ENCODE results near the gene EN2.

Gene EN2

DNA sequence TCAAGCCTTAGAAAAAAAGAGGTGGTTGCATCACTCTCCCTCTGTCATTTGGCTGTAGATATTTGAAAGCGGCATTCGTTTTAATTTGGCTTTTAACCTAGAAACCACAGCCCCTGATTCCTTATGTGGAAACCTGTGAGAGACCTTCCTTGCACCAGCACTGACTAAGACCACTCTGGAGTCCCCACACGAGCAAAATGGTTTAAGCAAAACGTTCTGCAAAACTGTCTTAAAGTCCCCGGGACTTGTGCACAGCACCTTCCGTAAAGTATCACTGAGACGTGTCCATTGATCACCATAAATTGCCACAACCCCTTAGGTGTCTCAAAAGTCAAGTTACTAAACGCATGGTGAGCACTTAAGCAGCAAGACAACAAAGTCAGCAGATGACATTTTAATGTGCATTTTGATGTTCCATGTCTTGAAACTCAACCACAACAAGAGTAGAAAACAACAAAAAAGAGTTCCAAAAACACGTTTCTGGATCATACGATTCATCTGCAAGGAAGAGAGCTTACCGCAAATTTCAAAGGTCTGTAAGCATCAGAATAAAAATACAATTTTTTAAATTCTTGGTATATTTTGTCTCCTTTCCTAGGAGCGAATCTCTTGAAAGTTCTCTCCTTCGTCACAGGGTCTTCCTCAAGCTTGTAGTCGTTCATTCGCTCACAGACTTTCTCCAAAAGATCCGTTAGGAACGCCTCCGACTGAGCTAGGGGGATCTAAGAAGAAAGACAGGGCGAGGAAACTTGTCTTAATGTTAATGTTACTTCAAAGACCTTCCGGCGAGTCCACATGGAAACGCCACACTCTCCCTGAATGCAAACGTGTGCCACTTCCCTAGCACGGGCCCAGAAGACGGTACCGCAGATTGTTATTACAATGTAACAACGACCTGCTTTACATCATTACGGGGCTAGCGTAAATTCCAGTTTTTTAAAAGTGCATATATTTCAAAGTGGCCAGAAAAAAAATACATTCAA is 50.7 kb downstream of the EN2 start:
- H3K4me3 ChIP-seq (ENCODE audit: low read depth, low read length) = no peak overlapping the region
- no peak for DNase-seq (ENCODE audit: low read depth)
- TF ChIP-seq, protein P1, sequence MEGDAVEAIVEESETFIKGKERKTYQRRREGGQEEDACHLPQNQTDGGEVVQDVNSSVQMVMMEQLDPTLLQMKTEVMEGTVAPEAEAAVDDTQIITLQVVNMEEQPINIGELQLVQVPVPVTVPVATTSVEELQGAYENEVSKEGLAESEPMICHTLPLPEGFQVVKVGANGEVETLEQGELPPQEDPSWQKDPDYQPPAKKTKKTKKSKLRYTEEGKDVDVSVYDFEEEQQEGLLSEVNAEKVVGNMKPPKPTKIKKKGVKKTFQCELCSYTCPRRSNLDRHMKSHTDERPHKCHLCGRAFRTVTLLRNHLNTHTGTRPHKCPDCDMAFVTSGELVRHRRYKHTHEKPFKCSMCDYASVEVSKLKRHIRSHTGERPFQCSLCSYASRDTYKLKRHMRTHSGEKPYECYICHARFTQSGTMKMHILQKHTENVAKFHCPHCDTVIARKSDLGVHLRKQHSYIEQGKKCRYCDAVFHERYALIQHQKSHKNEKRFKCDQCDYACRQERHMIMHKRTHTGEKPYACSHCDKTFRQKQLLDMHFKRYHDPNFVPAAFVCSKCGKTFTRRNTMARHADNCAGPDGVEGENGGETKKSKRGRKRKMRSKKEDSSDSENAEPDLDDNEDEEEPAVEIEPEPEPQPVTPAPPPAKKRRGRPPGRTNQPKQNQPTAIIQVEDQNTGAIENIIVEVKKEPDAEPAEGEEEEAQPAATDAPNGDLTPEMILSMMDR (conservative IDR thresholded peaks at IDR 0.05; ENCODE audit: low read depth, low read length) = no peak

DNA sequence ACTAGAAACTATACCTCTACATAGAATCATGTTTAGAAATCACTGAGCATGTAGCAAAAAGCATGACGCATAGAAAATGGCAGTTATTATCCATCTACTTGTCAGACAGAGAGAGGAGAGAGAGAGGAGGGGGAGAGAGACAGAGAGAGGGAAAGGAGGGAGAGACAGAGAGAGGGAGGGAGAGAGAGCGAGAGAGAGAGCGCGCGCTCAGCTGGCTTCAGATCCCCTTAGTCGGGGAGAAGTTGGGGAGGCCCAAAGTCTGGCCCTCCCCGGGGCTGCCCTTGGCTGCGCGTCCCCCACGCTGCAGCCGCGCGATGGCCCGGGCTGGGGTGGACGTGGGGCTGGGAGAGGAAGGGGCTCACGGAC is 51.4 kb downstream of the EN2 start:
- no peak for DNase-seq (ENCODE audit: low read depth)
- TF ChIP-seq, protein P1 (conservative IDR thresholded peaks at IDR 0.05; ENCODE audit: low read depth, low read length) = no peak
- no peak overlapping the region for H3K4me3 ChIP-seq (ENCODE audit: low read depth, low read length)

DNA sequence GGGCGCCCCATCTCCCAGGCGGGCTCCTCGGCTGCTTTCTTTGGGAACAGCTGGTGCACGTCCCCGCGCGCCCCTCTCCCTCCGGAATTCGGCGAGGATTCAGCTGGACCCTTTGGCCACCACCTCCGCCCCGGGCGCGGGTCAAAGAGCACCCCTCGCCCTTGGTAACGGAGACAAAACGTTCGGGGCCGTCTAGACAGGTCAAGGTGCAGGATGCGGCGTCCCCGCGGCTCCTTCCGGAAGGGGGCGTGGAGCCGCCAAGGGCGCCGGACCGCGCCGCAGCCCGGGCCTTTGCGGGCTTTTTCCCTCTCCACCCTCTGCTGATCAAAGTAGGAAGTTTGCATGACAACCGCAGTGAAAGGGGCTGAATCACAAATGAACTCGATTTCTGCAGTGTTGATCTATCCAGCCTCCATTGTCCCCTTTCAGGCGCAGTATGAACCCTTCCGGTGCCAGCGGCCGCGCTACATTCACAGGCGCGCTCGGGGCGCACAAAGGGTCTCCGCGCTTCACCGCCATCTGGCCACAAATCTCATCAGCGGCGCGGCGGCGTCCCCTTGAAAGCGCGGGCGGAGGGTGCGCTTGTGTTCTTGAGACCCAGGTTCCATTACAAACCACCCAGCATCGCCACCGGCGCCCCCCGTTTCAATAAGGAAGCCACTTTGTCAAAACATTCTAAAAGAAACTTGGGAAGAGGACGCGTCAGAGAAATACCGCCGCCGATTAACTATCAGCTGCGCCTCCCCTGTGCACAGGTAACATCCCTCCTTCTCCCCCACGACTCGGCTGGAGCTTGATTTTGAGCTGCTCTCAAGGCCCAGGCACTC is 52.0 kb downstream of the EN2 start:
- no peak overlapping the region for H3K4me3 ChIP-seq (ENCODE audit: low read depth, low read length)
- TF ChIP-seq, protein P1 (conservative IDR thresholded peaks at IDR 0.05; ENCODE audit: low read depth, low read length) = no peak
- DNase-seq (ENCODE audit: low read depth) = no peak

DNA sequence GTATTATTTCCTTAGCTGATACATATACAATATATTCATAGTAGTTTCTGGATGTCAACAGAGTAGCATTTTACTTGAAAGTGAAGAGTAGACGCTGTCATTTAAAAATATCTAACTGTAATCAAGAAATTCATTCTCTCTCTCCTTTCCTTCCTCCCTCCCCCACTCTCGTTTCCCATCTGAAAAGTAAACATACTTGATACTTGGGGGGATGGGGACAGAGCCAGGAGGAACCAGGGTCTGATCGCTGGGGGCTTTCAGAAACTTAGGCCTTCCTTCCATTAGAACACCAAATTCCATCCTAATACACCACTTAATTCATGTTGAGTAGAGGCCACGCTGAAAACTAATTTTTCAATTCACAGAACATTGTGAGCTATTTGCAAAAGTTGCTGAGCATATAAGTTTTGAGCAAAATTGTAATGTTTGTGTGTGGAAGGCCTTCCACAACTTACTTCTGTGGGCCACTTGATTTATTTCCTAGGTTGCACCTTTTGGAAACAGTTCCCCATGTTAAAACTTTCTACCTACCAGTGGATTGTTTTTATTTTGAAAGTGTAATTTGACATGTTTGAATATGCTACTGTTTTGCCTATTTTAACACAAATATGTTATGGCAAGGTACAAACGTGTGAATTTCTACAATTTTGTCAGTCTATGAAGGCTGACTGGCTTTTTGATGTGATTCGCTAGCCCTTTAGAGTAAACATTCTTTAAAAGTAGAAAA is 53.2 kb downstream of the EN2 start:
- TF ChIP-seq, protein P1 (conservative IDR thresholded peaks at IDR 0.05; ENCODE audit: low read depth, low read length) = no peak
- DNase-seq (ENCODE audit: low read depth) = no peak
- H3K4me3 ChIP-seq (ENCODE audit: low read depth, low read length) = no peak overlapping the region

DNA sequence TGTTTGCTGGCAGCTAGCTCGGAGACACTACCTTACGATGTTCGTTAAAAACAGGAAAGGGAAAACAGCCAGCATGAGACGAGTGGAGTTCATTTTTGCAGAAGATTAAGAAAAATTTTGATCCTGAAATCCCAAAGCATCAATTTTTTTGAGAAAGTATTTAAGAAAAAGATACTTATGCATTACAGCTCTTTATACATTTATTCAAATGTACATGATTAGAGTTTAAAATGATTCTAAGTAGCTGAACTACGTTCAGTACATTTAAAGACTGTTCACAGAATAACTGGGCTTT is 53.7 kb downstream of the EN2 start:
- TF ChIP-seq, protein P1 (conservative IDR thresholded peaks at IDR 0.05; ENCODE audit: low read depth, low read length) = no peak
- no peak overlapping the region for H3K4me3 ChIP-seq (ENCODE audit: low read depth, low read length)
- DNase-seq (ENCODE audit: low read depth) = no peak

DNA sequence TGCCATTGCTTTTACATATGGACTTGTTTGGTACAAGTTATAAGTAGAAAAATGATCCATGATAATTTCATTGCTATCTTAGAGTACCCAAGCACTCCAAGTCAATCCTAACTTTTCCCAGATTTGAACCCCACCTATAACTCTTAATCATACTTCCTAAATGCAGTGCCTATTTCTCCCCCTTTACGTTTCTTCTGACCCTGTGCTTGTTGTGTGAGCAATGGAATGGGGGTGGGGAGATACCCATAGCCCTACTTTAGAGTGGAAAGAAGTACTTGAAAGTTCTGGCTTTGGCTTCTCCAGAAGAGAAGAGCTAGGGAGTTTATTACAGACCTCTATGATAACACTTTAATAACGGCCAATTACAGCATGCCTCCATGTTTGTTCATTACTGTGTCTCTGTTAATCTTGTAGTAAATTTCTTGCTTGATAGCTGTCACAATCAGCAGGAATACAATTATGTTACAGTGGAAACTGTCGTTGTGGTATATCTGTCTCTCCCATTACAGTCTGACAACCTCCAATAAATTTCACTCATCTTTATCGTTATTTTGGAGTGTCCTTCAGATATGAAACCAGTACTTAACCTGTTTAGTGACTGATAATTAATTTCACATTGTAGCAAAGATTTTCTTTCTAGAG is 54.4 kb downstream of the EN2 start:
- TF ChIP-seq, protein P1 (conservative IDR thresholded peaks at IDR 0.05; ENCODE audit: low read depth, low read length) = no peak
- DNase-seq (ENCODE audit: low read depth) = no peak
- H3K4me3 ChIP-seq (ENCODE audit: low read depth, low read length) = no peak overlapping the region
